ENCODE measurements around the gene LENG8.
"Not testable (repeated sequence)": the region's sequence is repeated elsewhere in the genome, so short reads cannot be mapped to it uniquely, and the experiment has no call there.

LENG8 gene

DNA sequence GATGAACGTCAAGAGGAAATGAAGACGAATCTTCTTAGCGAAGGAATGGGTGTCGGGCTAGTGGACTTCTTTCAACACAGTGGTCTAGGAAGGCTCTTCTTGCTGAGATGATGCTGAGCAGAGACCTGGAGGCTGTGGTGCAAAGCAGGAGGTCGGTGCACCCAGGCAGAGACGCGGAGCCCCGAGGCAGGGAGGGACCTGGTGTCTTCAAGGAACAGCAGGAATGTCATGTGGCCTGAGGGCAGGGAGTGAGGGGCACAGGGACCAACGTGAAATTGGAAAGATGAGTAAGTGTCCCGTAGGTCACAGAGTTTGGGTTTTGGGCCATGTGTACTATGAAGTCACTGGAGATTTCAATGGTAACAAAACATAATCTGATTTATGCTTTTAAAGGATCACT is 35.5 kb downstream of the LENG8 start:
- DNase-seq (ENCODE audit: low spot score): no peak

DNA sequence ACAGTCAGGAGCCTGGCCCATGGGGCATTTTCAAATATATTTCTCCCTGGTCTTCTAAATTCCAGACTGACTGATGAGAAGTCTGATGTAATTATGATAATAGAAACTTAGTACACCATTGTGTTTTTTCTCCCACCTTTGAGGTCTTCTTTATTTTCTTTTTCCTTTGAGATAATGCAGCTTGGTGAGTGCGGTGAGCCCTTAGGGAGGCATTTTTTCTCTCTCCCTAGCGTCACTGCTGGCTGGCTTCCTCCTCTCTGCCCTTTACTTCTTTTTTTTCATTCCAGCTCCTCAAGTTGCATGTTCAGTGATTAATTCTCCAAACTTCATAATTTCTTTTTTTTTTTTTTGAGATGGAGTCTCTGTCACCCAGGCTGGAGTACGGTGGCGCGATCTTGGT is 36.9 kb downstream of the LENG8 start:
- DNase-seq (ENCODE audit: low spot score): no peak

DNA sequence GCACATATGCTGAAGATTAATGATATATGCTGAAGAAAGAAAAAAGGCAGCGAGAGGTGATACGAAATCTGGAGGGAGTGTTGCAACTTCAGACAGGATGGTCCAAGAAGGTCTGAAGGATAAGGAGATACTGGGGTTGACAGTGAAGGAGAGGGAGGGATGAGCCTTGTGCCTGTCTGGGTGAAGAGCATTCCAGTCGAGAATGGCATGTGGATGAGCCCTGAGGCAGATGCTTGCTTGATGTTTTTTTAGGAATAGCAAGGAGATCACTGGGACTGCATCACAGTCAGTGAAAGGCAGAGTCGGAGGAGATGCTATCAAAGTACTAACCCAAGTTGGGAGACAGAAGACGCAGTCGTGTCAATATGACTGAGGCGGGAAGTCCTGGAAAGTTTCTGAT is 40.3 kb downstream of the LENG8 start:
- no peak for DNase-seq (ENCODE audit: low spot score)

DNA sequence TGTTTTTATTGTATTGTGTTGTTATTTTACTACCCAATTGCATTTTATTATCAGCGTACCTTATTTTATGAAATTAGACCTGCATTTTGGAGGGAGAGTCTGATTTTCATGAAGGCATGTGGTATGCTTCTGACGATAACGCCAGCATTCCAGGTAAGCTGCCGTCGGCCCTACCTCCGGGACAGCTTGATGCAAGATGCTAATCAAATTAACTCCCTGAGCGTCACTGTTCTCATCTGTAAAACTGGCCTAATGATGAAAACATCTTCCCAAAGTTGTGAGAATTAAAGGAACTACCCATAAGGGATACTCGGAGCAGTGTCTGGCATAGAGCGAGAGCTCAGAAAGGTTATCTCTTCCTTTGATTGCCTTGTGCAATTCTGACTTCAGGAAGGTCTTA is 40.8 kb downstream of the LENG8 start:
- DNase-seq (ENCODE audit: low spot score): no peak

DNA sequence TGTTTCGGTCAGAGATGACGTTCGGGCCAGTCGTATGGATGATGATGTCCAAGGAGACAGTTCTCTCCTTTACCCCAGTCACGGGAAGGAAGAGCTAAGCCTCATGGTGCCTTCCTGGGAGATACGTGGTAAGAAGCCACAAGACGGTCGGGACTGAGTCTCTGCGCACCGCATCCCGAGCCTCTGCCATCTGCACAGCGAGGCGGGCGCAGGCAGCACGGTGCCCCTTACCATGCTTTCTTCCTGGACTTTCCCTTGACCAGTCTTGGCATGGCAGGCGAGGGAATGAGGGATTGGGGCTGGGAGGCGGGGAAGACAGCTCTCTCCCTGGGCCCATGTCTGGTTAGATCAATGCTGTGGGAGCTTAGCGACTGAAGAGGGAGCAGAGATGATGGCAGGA is 43.6 kb downstream of the LENG8 start:
- no peak for DNase-seq (ENCODE audit: low spot score)

DNA sequence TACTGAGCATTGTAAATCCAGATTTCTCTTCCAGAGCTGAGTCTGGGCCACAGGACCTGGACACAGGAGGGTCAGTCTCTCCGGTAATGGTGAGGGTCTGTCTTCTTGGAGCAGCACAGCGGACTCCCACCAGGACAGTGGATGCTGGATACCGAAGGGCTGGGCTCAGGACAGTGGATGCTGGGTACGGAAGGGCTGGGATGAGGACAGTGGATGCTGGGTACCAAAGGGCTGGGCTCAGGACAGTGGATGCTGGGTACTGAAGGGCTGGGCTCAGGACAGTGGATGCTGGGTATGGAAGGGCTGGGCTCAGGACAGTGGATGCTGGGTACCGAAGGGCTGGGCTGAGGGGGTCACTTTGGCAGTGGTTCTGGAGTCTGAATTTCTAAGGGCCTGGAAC is 44.1 kb downstream of the LENG8 start:
- DNase-seq (ENCODE audit: low spot score): not testable (repeated sequence)

DNA sequence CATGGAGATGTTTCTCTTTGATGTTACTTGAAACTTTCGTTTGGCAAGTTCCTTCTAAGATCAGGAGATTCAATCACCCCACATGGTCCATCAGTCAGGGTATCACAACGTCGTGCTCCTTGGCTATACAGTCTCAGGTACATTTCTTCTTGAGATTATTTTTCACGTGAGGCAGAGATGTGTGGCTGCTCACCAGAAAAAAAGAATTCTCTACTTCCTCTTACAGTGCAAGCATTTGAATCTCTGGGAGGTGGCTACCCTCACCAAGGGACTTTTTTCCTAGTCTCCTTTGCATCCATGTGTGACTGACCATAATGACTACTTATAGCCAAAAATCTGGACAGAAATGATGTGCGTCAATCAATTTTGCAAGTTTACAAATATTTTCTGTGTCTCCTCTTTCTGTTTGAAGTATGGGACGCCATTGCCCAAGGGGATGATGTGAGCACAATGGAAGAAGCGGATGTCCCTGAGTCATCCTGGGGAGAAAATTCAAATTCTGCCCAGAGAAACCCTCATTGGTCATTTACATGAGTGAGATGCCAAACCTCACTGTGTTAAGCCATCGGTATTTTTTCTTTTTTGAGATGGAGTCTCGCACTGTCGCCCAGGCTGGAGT is 45.1 kb downstream of the LENG8 start:
- no peak for DNase-seq (ENCODE audit: low spot score)

DNA sequence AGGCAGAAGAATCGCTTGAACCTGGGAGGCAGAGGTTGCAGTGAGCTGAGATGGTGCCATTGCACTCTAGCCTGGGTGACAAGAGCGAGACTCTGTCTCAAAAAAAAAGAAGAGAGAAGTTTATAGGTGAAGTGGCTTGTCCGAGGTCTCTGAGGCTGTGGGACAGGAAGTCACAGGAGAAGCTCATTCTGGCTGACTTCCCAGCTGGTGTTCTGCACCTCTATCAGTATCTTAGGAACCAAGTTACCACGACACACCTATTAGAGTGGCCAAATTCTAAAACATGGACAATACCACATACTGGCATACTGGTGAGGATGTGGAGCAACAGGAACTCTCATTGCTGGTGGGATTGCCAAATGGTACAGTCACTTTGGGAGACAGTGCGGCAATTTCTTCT is 46.3 kb downstream of the LENG8 start:
- not testable (repeated sequence) for DNase-seq (ENCODE audit: low spot score)

DNA sequence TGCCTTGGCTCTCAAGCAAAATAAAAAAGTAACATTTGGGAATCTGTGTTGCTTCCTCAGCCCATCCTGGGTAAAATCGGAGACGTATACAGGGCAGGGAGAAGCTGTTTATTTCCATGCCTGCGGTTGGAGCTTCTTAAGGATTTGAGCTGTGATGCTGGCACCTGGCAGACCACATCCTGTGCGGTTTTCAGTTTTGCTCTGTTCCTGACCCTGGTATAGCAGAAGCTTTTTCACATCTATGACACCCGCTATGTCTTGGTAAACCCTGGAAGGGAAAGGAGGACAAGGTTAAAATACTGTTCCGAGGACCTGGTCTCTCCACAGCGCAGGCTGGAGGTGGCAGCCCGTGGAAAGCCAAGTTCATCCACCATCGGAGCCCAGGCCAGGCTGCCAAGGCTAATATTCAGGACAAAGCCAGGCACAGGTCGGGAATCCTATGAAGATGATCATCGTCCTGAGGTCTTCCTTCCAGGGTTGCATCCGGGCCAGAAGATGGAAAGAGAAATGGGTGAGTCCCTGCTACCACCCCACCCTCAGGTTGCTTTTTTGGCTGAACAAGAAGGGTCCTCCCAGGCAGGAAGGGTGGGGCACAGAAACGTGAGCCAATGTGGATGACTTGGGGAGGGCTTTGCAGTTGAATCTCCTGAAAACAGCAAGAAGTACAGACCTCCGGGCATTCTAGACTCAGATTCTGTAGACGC is 48.9 kb downstream of the LENG8 start:
- not testable (repeated sequence) for DNase-seq (ENCODE audit: low spot score)

DNA sequence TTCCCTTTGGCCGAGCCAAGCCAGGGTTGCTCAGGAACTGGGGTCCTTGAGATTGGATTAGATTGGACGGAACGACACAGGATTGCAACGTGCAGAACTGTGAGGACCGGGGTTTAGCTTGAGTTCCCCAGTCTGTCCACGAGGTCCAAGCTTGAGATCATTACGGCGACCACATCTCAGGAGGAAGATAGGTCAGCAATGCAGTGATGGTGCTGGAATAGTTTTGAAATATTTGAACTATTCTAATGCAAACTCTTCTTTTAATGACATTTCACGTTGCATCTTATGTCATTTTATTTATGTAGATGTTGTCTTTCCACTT is 49.4 kb downstream of the LENG8 start:
- DNase-seq (ENCODE audit: low spot score): not testable (repeated sequence)

DNA sequence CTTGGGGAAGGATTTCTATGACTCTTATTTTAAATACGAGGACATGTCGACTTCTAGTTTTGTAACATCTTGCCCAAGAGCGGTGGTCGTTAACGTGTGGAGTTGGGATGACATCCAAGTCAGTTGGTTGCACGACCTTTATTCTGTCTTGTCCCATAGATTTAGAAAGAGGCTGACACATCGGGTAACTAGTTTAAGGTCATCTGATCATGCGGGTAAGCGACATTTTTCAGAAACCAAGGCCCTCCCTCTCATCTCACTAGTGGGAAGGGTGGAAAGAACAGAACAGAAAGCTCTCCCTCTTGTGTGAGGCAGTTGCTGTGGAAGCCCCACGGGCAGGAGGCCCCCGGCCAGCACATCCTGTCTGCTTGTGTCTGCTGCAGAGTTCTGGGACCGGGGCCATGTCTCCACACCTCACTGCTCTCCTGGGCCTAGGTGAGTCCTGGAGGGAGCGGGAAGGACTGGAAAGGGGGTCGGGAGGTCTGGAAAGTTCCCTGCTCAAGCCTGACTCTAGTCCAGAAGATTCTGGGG is 53.6 kb downstream of the LENG8 start, which contains the start of gene LAIR2:
LAIR2 (plus strand) TSS at position 314 of the 531 bp plus-strand sequence; CDS start at position 402, 88 bp downstream.
- no peak for DNase-seq (ENCODE audit: low spot score)

DNA sequence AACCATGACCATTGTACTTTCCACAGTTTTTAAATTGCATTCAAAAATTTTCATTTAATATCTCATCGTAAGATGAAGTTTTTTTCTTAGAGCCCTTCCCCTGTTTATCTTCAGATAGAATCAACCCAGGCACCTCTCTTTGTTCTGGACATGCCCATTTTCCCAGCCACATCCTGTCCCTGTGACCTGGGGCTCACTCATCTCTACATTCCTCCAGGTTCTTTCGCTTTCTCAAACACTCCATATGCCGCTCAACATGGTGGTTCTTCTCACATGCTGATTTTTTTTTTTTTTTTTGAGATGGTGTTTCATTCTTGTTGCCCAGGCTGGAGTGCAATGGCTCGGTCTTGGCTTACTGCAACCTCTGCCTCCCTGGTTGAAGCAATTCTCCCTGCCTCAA is 56.5 kb downstream of the LENG8 start:
- DNase-seq (ENCODE audit: low spot score): not testable (repeated sequence)

DNA sequence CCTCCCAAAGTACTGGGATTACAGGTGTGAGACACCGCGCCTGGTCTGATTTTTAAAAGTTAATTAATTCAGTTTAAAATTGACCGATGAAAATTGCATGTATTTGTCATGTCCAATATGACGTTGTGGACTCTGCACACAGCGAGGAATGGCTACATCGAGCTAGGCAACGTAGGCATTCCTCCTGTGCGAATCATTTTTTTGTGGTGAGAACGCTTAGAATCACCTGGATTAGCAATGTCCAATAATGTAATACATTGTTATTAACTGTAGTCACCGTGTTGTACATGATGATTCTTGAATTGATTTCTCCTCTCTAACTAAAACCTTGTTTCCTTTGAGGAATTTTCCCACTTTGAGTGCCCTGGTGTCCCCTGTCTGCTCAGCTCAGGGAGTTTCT is 57.1 kb downstream of the LENG8 start:
- DNase-seq (ENCODE audit: low spot score): no peak

DNA sequence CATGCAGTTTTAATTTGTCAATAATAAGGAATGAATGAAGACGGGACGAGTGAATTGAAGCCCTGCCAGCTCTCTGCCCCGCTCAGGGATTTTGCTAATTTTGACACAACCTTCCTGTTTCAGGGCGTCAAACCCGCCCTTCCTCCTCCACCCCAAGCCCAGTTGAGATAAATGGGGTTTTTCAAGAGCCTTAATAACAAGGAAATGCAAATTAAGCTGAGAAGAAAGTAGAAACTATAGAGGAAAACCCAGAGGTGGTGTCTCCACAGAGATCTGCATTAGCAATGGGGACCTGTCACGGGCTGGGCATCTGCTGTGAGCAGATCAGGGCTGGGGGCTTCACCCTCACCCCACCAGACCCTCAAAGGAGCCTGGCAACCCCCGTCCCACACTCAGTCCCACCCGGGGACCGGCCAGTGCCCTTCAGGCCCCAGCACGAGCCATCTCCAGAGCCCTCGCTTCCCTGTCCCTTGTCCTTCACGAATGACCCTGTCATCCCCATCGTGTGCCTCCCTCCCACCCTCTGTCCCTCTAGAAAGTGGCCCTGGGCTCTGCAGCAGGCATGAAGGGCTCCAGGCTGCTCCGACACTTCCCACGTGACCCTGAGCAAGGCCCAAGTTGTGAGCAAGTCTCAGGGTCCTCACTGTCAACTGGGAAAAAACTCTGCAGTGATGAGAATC is 58.2 kb downstream of the LENG8 start:
- DNase-seq (ENCODE audit: low spot score): not testable (repeated sequence)

DNA sequence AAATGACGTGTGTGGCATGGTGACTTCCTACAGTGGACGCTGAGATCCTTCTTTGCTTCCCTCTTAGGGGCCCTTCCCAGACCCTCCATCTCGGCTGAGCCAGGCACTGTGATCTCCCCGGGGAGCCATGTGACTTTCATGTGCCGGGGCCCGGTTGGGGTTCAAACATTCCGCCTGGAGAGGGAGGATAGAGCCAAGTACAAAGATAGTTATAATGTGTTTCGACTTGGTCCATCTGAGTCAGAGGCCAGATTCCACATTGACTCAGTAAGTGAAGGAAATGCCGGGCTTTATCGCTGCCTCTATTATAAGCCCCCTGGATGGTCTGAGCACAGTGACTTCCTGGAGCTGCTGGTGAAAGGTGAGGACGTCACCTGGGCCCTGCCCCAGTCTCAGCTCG is 58.8 kb downstream of the LENG8 start:
- no peak for DNase-seq (ENCODE audit: low spot score)

DNA sequence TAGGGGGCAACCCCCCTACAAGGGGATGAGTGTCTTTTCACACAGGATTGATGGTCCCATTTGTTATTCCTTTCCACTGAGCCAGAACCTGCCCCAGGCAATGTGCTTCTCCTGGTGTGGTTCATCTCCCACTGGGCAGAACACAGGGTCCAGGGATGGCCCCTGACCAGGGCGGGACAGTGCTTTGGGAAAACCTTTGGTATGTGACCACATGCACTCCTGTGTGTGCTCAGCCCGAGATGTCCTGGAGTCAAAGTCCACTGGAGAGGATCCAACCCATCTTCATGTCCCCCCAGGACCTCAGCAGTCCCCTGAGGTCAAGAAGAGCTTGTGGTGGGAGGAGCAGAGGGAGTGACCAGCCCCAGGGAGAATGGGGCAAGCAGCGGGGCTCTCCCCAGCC is 59.5 kb downstream of the LENG8 start:
- DNase-seq (ENCODE audit: low spot score): not testable (repeated sequence)

DNA sequence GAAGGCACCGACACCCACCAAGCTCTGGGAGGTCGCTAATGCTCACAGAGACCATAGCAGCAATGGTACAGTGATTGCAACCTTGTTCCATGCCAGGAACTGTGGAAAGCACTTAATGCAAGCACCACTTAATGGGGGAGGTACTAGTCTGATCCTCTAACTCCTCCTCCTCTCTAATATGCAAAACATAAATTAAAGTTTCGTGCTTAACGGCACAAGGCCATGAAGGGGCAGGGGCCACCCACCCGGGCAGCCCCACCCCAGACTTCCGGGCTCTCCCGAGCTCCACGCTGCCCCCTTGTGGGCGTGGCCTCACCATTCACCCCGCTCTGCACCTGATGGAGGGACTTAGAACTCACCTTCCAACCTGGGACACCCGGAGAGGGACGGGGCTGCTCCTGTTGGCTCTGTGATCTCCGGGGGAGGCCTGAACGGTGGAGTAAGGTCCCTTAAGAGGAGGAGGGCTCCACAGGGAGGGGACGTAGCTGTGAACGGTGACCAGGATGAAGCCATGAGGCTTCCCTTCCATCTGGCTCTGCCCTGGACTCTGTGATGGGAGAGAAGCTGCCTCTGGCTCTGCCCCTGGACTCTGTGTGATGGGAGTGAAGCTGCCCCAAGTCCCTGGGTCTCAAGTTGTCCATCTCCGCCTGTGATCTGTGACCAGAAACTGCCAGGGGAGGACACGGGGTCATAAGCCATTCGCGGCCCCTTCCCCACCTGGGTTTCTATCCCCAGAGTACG is 60.4 kb downstream of the LENG8 start:
- not testable (repeated sequence) for DNase-seq (ENCODE audit: low spot score)

All from HuH-7.5 (cell line).